Stimulated activated CD8-positive, alpha-beta memory T cell treated with anti-CD3 and anti-CD28 coated beads, Interleukin-15, amount 100 ng/mL, for 24 hours (primary cell): ENCODE results near the gene CBFA2T3.
"Not testable (repeated sequence)": the region's sequence is repeated elsewhere in the genome, so short reads cannot be mapped to it uniquely, and the experiment has no call there.

Experiments
- DNase-seq: peaks from one replicate; pipeline ENCODE4 v3.0.0-alpha.2; 2020; ENCODE audit warnings: low read depth

CBFA2T3 gene

GRCh38 chr16:88922114-88922825 is 54.7 kb downstream of the CBFA2T3 start:
- DNase-seq = no peak

- no peak for DNase-seq
These were observed 55.4 kb downstream of the CBFA2T3 start for GRCh38 chr16:88921591-88921990.

- no peak for DNase-seq
These were observed 56.1 kb downstream of the CBFA2T3 start for GRCh38 chr16:88920618-88921590.

GRCh38 chr16:88919936-88920335 is 57.1 kb downstream of the CBFA2T3 start:
- no peak for DNase-seq

GRCh38 chr16:88918896-88919295 is 58.1 kb downstream of the CBFA2T3 start:
- not testable (repeated sequence) for DNase-seq

GRCh38 chr16:88917915-88918627 is 58.9 kb downstream of the CBFA2T3 start:
- DNase-seq = no peak

- no peak for DNase-seq
These were observed 59.7 kb downstream of the CBFA2T3 start for GRCh38 chr16:88917146-88917914.

- no peak for DNase-seq
These were observed 61.2 kb downstream of the CBFA2T3 start for GRCh38 chr16:88915639-88916327.

GRCh38 chr16:88914750-88915368 is 62.1 kb downstream of the CBFA2T3 start:
- no peak for DNase-seq

GRCh38 chr16:88913870-88914269 is 63.1 kb downstream of the CBFA2T3 start:
- DNase-seq = no peak

- DNase-seq = no peak
These were observed 63.9 kb downstream of the CBFA2T3 start for GRCh38 chr16:88913001-88913612.

- no peak for DNase-seq
These were observed 64.5 kb downstream of the CBFA2T3 start for GRCh38 chr16:88912556-88912955.

GRCh38 chr16:88911946-88912310 is 65.1 kb downstream of the CBFA2T3 start:
- DNase-seq = no peak

GRCh38 chr16:88911136-88911945 is 65.7 kb downstream of the CBFA2T3 start:
- DNase-seq = no peak

- DNase-seq = no peak
These were observed 66.5 kb downstream of the CBFA2T3 start for GRCh38 chr16:88910284-88911135.

GRCh38 chr16:88909431-88910210 is 67.4 kb downstream of the CBFA2T3 start:
- no peak for DNase-seq

- DNase-seq = no peak
These were observed 68.7 kb downstream of the CBFA2T3 start for GRCh38 chr16:88908307-88908706.

GRCh38 chr16:88907768-88908167 is 69.2 kb downstream of the CBFA2T3 start:
- no peak for DNase-seq
